ENCODE measurements around the gene TMEM266. TPM values are rescaled to one million over a fixed set of nuclear protein-coding genes. Genes with fewer than 3 reads are reported as not detected.

TMEM266 gene
- total and polyA plus RNA-seq, 2 of the 4 experiments (the other 2 are of a cell fraction) = not detected

DNA sequence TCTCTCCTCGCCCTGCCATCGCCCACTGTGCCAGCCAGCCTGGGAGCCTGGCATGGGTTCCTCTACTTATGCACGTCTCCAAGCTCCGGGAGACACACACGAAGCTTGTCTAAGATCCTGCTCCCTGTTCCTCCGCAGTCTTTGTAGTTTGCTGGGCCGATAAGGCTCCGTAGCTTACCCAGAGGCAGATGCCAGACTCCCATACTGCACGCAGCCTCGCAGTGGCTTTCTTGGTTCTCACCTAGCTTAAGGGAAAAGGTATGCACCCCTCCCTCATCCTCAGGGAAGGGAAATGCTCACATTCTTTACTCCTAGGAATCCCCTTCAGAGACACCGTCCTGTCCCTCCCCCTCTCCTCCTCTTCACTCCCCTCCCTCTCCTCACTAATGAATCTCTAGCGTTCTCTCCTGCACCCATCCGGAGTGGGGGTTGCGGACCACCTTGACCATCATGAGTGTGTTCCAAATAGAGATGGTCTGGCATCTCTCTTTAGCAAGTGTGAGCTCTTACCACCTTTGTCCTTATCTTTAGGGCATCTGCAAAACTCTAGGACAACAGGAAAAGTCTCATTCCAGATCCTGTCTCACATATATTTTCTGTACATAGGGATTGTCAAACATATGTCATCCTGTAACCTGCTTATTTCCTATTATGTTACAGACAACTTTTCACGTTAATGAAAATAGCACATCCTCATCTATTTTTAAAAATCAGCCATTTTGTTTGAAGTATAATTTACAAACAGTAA lies 56.5 kb downstream of the TMEM266 start:
- Histone ChIP-seq H4K91ac (ENCODE audit: insufficient read depth, low read depth, low read length) (no peak overlapping the region), H4K20me1 (ENCODE audit: insufficient read depth, low read length) (no peaks in the 10 kb centered on the region), H2BK15ac (ENCODE audit: low read depth, low read length) (no peak overlapping the region), H2BK120ac (ENCODE audit: low read depth, low read length) (no peak overlapping the region), H4K8ac (ENCODE audit: low read depth in 2 of 2, low read length in 2 of 2) (no peak overlapping the region), H3K14ac (replicated peaks; ENCODE audit: low read depth, low read length) (no peak overlapping the region), H2AFZ (replicated peaks; ENCODE audit: low read length, poor library complexity) (no peak overlapping the region), H3K56ac (ENCODE audit: extremely low read depth, insufficient read depth, low read length) (no peak overlapping the region), H3K23ac (ENCODE audit: low read depth, low read length) (no peak overlapping the region), H3K27me3 (ENCODE audit: control insufficient read depth, insufficient read depth, low read length) (peaks cover 28% of the 10 kb centered on the region), H3K4ac (ENCODE audit: low read depth, low read length) (no peak overlapping the region), H2BK20ac (ENCODE audit: low read depth, low read length) (no peak overlapping the region), H3K4me3 (ENCODE audit: insufficient read depth, low read depth, low read length) (no peak overlapping the region), H3K9ac (ENCODE audit: low read depth, low read length) (no peak overlapping the region), H2AK9ac (replicated peaks; ENCODE audit: low read depth, low read length, poor library complexity) (peak overlapping the region; percentile 57), H3K4me2 (ENCODE audit: low read depth, low read length) (no peak overlapping the region; the same call in 1 of the 2 replicates), H3K18ac (ENCODE audit: low read depth, low read length) (no peak overlapping the region), H3K4me1 (ENCODE audit: control insufficient read depth, insufficient read depth, low read length) (no peaks in the 10 kb centered on the region), H3K79me1 (ENCODE audit: low read depth in 1 of 2, low read length in 2 of 2) (no peaks in the 10 kb centered on the region), H2AK5ac (ENCODE audit: low read depth, low read length) (no peak overlapping the region), H3K36me3 (ENCODE audit: control insufficient read depth, insufficient read depth, low read length) (no peaks in the 10 kb centered on the region), H3K9me3 (ENCODE audit: control insufficient read depth, insufficient read depth, low read length) (no peaks in the 10 kb centered on the region), H3K27ac (ENCODE audit: insufficient read depth, low read length) (no peak overlapping the region), H3K9me1 (ENCODE audit: insufficient read depth, low read length) (no peaks in the 10 kb centered on the region), H2BK5ac (ENCODE audit: low read depth, low read length, poor library complexity, severe bottlenecking) (no peak overlapping the region), H4K5ac (ENCODE audit: low read depth, low read length) (no peak overlapping the region)
- POLR2A ChIA-PET (ENCODE audit: unreplicated experiment) = no interaction called here
- intact Hi-C loops (cut with micrococcal nuclease) = no loop called here
- DNase-seq (no peak), ATAC-seq (ENCODE audit: low read depth) (no peak)
- in situ Hi-C loops (cut with MboI; ENCODE audit: low sequenced_read_pairs) = no loop called here
- 28% methylated on average over 6 of the region's 15 CpGs; no CpG with 5 or more reads in 1 of the 2 experiments for WGBS, 2 experiments (ENCODE audit: extremely low coverage in 2 of 2, insufficient read length in 1 of 2)
- BruUV-seq (replicated peaks) = no TSS peak
- dilution Hi-C loops (cut with HindIII; ENCODE audit: low sequenced_read_pairs, unreplicated experiment) = no loop called here
- TF ChIP-seq SMC3 (IDR thresholded peaks at IDR 0.05; ENCODE audit: low read depth, low read length) (no peak), CHD1 (IDR thresholded peaks at IDR 0.05; ENCODE audit: low read depth, low read length) (no peak), RFX5 (IDR thresholded peaks at IDR 0.05; ENCODE audit: low read depth, low read length) (no peak), CEBPB (IDR thresholded peaks at IDR 0.05; ENCODE audit: low read depth, low read length) (no peak), POLR2A (IDR thresholded peaks at IDR 0.05; ENCODE audit: low read depth, low read length) (no peak), ELK1 (IDR thresholded peaks at IDR 0.05; ENCODE audit: borderline replicate concordance, low read depth, low read length) (no peak), NFE2L2 (IDR thresholded peaks at IDR 0.05; ENCODE audit: low read depth, low read length) (no peak), RCOR1 (IDR thresholded peaks at IDR 0.05; ENCODE audit: insufficient replicate concordance, low read length) (no peak), RAD21 (IDR thresholded peaks at IDR 0.05; ENCODE audit: low read length) (no peak), CTCF (conservative IDR thresholded peaks at IDR 0.05; ENCODE audit: low read depth, low read length) (no peak)
- CTCF ChIA-PET = no interaction called here
